SKM-1 treated with dmso at 0.1 percent for 144 hours (cell line): Measurements from ENCODE around the gene GCK.

Source experiments
- DNase-seq: peaks from one replicate; lab custom pipeline; 2025; ENCODE audit not compliant: unreplicated experiment; lab: John Stamatoyannopoulos, UW

The GCK gene

GRCh38 chr7:44122529-44122928 lies 66.7 kb downstream of the GCK start:
- DNase-seq = no peak

- no peak for DNase-seq
Observed at GRCh38 chr7:44121761-44122420, 67.3 kb downstream of the GCK start.

DNA sequence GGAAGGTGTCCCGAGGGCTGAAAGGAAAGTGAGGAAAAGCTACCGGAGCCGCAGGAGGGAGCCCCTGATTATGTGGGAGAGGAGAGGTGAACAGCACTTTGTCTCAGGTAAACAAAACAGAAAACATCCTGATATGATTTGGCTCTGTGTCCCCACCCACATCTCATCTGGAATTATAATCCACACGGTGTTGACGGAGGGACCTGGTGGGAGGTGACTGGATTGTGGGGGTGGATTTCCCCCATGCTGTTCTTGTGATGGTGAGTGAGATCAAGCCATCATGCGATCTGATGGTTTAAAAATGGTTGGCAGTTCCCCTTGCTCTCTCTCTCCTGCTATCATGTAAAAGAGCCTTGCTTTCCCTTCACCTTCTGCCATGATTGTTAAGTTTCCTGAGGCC lies 68.8 kb downstream of the GCK start:
- DNase-seq = no peak

DNA sequence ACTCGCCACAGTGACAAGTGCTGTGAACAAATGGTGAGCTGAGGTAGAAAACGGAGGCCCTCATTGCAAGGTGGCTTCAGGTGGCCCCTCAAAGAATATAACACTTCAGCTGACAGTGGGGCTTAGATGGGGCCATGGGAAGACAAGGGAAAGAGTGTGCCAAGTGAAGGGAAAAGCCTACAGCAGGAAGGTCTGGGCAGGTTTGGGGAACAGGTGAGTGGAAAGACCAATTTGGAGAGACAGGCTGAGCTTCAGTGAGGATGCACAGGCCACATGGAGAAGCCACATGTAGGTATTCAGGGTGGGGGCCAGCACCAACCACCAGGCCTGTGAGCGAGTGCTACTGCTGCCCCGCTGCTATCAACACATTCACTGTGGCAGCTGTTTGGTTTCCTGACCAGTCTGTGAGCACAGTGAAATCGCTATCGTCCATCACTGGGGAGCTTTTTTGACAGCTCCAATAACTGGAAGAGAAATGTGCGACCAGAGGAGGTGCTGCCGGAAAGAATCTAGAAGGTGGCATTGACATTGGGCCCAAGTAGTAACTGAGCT lies 69.3 kb downstream of the GCK start:
- DNase-seq = no peak

DNA sequence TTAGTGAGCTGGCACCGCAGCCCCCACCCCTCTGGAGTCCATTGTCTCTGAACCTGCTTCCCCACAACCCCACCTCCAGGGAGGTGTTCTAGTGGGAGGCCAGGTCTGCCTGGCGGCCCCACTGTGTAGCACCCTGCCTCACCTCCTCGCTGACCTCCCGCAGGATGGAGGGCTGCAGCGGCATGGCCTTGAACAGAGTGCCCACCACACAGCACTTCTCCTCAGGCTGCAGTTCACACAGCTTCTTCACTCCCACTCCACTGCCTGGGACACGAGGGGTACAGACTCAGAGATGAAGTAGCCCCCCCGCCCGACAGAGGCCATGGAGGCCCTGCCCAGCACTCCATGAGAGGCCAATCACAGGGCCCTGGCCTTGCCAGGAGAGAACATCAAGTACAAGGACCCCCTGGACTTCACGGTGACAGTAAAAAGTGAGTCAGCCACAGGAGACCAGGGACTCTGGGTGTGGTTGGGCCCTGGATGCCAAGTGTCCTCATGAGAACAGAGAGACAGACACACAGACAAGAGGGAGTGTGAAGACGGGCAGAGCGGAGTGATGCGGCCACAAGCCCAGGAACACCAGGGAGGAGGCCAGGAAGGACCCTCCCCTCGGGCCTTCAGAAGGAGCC lies 71.3 kb downstream of the GCK start:
- DNase-seq = no peak

GRCh38 chr7:44116789-44117666 lies 72.2 kb downstream of the GCK start:
- no peak for DNase-seq

DNA sequence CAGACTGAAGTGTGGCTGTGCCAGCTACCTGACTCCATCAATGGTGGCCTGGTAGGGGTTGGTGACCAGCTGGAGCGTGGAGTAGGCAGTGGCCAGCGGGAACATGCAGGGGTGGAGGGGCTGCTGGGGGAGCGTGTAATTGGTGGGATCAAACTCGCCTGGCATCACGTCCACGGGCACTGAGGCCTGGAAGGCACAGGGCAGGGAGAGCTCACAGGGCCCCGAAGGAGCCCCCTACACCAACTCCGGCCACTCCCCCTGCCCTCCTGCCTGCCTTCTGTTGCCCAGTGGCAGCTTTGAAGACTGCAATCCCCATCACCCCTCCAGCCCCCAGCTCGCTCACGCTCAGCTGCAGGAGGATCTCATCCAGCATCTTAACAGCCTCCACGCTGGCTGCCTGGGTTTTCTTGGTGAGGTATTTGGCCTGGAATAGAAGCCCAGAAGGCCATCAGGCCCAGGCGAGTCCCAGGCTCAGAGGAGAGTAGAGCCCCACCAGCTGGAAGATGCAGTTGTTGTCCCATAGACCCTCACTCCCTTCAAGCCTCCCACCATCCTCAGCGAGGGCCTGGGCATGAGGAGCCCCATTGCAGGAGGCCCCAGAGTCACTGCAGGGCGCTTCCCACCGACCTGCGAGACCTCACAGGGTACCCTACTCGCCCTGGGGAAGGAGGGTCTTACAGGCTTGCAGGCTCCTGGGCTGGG lies 73.0 kb downstream of the GCK start:
- no peak for DNase-seq

DNA sequence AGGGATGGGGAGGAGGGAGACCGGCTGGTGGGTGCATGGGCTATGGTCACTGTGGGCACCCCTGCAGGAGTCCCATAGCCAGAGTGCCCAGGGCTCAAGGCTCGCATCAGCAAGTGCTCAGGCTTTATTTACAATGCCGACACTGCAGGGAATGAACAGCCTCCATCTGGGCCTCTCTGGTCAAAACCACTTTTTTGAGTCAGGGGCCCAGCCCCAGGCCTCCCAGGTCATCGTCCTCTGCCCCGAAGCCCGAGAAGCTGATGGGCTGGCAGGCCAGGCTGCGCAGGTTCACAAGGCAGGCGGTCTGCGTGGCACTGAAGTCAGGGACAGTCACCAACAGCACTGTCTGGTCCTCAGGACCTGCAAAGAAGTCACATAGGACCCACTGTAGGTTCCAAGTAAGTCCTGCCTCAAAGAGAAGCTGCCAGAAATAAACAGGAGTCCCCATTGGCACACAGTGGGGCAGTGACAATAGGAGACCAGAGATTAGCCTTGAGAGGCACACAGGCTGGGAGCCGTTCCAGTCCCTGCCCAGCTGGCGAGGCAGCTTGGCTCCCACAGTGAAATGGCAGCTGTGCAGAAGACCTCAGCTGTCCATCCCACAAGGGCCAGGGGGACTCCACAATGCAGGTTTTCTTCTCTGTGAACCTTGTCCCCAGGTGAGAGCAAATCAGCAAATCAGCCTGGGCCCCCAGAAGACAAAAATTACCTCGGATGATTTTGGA lies 74.5 kb downstream of the GCK start:
- no peak for DNase-seq

DNA sequence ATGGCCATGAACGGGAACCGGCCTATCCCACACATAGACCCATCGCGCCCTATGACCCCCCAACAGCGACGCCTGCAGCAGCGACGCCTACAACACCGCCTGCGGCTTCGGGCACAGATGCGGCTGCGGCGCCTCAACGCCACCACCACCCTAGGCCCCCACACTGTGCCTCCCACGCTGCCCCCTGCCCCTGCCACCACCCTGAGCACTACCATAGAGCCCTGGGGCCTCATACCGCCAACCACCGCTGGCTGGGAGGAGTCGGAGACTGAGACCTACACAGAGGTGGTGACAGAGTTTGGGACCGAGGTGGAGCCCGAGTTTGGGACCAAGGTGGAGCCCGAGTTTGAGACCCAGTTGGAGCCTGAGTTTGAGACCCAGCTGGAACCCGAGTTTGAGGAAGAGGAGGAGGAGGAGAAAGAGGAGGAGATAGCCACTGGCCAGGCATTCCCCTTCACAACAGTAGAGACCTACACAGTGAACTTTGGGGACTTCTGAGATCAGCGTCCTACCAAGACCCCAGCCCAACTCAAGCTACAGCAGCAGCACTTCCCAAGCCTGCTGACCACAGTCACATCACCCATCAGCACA lies 75.4 kb downstream of the GCK start:
- no peak for DNase-seq

DNA sequence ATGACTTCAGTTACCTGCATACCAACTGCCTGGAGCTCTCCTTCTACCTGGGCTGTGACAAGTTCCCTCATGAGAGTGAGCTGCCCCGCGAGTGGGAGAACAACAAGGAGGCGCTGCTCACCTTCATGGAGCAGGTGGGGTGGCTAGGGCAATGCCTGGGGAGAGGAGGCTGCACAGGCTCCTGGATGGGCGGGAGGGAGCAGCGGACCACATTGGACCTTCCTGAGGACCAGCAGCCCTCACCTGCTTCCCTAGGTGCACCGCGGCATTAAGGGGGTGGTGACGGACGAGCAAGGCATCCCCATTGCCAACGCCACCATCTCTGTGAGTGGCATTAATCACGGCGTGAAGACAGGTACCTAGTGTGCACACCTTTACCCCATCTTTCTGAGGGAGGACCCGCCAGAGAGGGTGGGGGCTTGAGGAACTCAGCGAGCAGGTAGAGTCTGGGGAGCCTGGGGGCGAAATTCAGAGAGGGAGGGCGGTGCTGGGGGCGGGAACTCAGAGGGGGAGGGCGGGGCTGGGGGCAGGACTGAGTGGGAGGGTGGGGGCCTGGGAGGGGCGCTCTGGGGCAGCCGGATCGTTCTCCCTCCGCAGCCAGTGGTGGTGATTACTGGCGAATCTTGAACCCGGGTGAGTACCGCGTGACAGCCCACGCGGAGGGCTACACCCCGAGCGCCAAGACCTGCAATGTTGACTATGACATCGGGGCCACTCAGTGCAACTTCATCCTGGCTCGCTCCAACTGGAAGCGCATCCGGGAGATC lies 76.1 kb downstream of the GCK start:
- no peak for DNase-seq

DNA sequence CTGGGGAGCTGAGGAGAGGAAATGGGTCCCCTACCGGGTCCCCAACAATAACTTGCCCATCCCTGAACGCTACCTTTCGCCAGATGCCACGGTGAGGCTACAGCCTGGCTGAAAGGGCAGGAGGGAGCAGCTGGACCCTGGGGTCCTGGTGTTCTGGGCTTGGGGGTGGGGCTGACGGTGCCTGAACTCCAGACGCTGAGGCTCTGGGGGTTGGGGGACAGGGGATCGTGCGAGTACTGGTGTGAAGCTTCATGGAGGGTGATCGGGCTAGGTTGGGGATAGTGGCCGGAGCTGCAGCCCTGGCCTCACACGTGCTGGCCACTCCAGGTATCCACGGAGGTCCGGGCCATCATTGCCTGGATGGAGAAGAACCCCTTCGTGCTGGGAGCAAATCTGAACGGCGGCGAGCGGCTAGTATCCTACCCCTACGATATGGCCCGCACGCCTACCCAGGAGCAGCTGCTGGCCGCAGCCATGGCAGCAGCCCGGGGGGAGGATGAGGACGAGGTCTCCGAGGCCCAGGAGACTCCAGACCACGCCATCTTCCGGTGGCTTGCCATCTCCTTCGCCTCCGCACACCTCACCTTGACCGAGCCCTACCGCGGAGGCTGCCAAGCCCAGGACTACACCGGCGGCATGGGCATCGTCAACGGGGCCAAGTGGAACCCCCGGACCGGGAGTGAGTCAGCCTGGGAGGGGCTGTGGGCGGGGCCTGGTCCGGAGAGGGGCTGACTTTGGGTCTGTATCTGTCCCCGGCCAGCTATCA lies 76.8 kb downstream of the GCK start:
- DNase-seq = no peak

DNA sequence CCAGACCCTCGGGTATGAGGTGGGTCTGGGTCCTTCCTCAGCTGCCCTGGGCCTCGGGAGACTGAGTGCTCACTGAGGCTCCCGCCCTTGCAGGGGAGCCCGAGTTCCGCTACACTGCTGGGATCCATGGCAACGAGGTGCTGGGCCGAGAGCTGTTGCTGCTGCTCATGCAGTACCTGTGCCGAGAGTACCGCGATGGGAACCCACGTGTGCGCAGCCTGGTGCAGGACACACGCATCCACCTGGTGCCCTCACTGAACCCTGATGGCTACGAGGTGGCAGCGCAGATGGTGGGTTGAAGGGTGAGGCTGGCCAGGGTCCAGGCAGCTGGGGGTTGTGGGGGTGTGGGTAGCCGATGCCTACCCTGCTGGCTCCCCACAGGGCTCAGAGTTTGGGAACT lies 77.5 kb downstream of the GCK start:
- DNase-seq = no peak

- DNase-seq = no peak
Observed at GRCh38 chr7:44110719-44111635, 78.3 kb downstream of the GCK start.

DNA sequence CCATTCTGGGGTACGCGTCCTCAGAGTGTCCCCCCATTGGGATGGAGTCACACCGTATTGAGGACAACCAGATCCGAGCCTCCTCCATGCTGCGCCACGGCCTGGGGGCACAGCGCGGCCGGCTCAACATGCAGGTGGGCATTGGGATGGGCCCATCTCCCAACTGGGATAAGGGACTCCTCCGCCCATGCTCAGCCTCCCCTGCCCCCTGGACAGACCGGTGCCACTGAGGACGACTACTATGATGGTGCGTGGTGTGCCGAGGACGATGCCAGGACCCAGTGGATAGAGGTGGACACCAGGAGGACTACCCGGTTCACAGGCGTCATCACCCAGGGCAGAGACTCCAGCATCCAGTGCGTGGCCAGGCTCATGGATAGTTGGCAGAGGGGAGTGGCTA lies 79.2 kb downstream of the GCK start:
- DNase-seq = no peak

- DNase-seq = no peak
Observed at GRCh38 chr7:44108768-44109750, 80.2 kb downstream of the GCK start.

GRCh38 chr7:44107961-44108767 lies 81.1 kb downstream of the GCK start:
- DNase-seq = no peak
